ENCODE data around the gene PDE4D. TPM values are rescaled to one million over a fixed set of nuclear protein-coding genes. Genes with fewer than 3 reads are reported as not detected.

PDE4D gene
- 5.6 and 6.8 TPM in 2 replicates for total RNA-seq

DNA sequence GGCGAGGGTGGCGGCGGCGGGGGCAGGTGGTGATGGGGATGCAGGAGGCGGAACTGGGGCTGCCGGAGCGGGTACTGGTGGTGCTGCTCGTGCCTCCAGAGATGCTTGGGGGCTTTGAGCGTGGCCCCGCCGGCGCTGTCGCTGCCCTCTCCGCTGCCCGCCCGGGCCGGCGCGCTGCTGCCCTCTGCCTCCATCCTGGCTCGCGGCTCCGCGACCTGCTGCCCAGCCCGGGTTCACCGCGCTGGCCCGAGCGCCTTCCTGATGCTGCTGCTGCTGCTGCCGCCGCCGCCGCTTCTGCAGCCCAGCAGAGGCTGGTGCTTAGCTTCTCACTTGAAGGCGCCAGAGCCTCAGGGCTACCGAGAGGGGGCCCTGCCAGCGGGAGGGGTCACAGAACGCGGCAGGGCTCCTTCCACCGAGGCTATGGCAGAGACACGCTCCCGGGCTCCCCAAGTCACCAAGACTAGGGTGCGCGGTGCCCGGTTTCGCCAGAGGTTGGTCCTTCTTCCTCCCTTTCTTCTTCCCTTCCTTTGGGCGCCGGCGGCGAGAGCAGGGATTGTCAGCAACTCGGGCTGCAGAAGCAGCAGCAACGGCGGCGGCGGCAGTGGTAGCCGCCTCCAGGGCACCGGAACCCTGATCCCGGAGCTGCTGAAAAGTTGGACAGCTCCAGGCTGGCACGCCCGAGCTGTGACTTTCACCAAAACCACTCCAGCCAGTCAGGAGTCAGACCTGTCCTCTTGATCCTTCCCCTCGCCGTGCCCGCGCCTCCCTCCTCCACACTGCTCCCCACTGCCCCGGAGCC, at the start of gene PDE4D:
TSS of gene PDE4D (minus strand) at position 298 of the 799 bp plus-strand sequence.
- DNase-seq (ENCODE audit: low read depth) (peak; percentile 48), FAIRE-seq (no peak)
- TF ChIP-seq CTCF (IDR thresholded peaks at IDR 0.05; ENCODE audit: insufficient read depth, low read length, severe bottlenecking): no peak
- peaks cover 18% of the 10 kb centered on the region for H3K27me3 ChIP-seq (ENCODE audit: control insufficient read depth, insufficient read depth, low read length)
- H3K4me3 ChIP-seq (ENCODE audit: low read depth, low read length): no peak within 1 kb of the TSS
- no peaks in the 10 kb centered on the region for H3K36me3 ChIP-seq (ENCODE audit: control insufficient read depth, insufficient read depth, low read length)

- DNase-seq (ENCODE audit: low read depth) (no peak), FAIRE-seq (no peak)
- TF ChIP-seq CTCF (IDR thresholded peaks at IDR 0.05; ENCODE audit: insufficient read depth, low read length, severe bottlenecking): no peak
- no peaks in the 10 kb centered on the region for H3K36me3 ChIP-seq (ENCODE audit: control insufficient read depth, insufficient read depth, low read length)
- H3K4me3 ChIP-seq (ENCODE audit: low read depth, low read length): no peak overlapping the region
- H3K27me3 ChIP-seq (ENCODE audit: control insufficient read depth, insufficient read depth, low read length): no peaks in the 10 kb centered on the region
These were observed 44.1 kb upstream of the PDE4D start for GRCh38 chr5:59937633-59938032.

DNA sequence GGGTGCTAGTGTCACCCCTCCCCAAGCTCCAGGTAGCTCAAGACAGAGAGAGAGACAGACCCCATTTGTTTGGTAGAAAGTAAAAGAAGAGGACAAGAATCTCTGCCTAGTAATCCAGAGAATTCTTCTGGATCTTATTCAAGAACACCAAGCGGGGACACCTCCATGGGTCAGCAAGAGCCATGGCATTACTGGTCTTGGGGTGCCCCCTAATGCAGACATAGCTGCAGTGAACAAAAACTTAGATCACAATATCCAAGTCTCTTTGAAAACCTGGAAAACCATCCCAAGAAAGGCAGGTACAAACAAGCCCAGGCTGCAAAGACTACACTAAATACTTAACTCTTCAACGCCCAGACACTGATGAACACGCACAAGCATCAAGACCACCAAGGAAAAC, 29.9 kb upstream of the PDE4D start:
- TF ChIP-seq CTCF (IDR thresholded peaks at IDR 0.05; ENCODE audit: insufficient read depth, low read length, severe bottlenecking): no peak
- H3K27me3 ChIP-seq (ENCODE audit: control insufficient read depth, insufficient read depth, low read length): no peaks in the 10 kb centered on the region
- FAIRE-seq: no peak
- no peaks in the 10 kb centered on the region for H3K36me3 ChIP-seq (ENCODE audit: control insufficient read depth, insufficient read depth, low read length)
- peak; percentile 21 for DNase-seq (ENCODE audit: low read depth)
- H3K4me3 ChIP-seq (ENCODE audit: low read depth, low read length): no peak overlapping the region

DNA sequence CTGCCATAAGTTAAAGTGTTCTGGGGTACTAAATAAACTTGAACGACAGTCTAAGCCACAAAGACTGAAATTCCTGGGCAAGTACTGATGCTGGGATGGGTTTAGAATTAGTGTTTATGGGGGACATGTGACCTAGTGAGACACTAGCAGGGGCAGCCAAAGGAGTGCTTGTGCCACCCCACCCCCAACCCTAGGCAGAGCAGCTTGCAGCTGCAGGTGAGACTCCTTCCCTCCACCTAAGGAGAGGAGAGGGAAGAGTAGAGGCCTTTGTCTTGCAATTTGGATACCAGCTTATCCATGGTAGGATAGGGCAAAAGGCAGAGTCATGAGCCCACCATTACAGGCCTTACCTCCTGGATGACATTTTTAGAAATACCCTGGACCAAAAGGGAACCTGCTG, 28.7 kb upstream of the PDE4D start:
- no peaks in the 10 kb centered on the region for H3K27me3 ChIP-seq (ENCODE audit: control insufficient read depth, insufficient read depth, low read length)
- FAIRE-seq (no peak), DNase-seq (ENCODE audit: low read depth) (no peak)
- TF ChIP-seq CTCF (IDR thresholded peaks at IDR 0.05; ENCODE audit: insufficient read depth, low read length, severe bottlenecking): no peak
- no peaks in the 10 kb centered on the region for H3K36me3 ChIP-seq (ENCODE audit: control insufficient read depth, insufficient read depth, low read length)
- no peak overlapping the region for H3K4me3 ChIP-seq (ENCODE audit: low read depth, low read length)

DNA sequence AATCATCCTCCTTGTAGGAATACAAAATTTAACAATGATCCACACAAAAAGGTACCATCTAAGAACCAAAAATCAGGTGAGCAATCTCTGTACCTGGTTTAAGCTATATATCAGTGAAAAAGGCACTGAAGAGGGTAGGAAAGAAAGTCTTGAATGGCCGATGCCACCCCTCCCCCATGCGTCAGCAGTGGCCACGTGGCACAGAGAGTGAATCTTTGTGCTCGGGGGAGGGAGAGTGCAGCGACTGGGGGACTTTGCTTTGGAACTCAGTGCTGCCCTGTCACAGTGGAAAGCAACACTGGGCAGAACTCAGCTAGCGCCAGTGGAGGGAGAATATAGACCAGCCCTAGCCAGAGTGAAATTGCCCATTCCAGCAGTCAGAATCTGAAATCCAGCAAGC, 28.3 kb upstream of the PDE4D start:
- DNase-seq (ENCODE audit: low read depth) (no peak), FAIRE-seq (no peak)
- no peak for TF ChIP-seq CTCF (IDR thresholded peaks at IDR 0.05; ENCODE audit: insufficient read depth, low read length, severe bottlenecking)
- no peaks in the 10 kb centered on the region for H3K27me3 ChIP-seq (ENCODE audit: control insufficient read depth, insufficient read depth, low read length)
- no peak overlapping the region for H3K4me3 ChIP-seq (ENCODE audit: low read depth, low read length)
- no peaks in the 10 kb centered on the region for H3K36me3 ChIP-seq (ENCODE audit: control insufficient read depth, insufficient read depth, low read length)

DNA sequence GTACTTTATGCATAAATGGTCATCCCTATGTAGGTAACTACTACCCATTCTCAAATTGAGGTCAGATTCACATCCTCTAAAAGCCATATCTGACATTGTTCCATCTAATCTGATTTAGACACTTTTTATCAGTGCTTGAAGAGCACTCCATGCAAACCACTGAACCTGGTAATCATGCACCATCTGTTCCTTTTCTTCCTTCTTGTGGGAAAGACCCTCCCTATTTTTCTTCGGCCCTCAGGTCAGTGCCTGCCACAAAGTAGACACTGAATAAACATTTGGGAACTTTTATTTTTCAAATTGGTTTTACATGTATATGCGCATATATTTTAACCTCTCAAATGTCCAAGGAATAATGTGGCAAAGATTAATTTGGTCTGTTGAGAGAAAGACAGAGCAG, 26.0 kb upstream of the PDE4D start:
- no peak for DNase-seq (ENCODE audit: low read depth)
- FAIRE-seq: no peak
- Histone ChIP-seq H3K36me3 (ENCODE audit: control insufficient read depth, insufficient read depth, low read length) (no peaks in the 10 kb centered on the region), H3K27me3 (ENCODE audit: control insufficient read depth, insufficient read depth, low read length) (no peaks in the 10 kb centered on the region), H3K4me3 (ENCODE audit: low read depth, low read length) (no peak overlapping the region)
- no peak for TF ChIP-seq CTCF (IDR thresholded peaks at IDR 0.05; ENCODE audit: insufficient read depth, low read length, severe bottlenecking)

Measured in bronchial epithelial cell (primary cell).